ENCODE measurements around the gene CISD1.

GRCh38 chr10:58241346-58241745 lies 27.6 kb upstream of the CISD1 start:
- TF ChIP-seq CTCF (IDR thresholded peaks at IDR 0.05) (no peak), KDM1A (IDR thresholded peaks at IDR 0.05; ENCODE audit: low read depth) (no peak), REST (IDR thresholded peaks at IDR 0.05) (no peak), HMGXB4 (CRISPR knock-in tag; IDR thresholded peaks at IDR 0.05; ENCODE audit: borderline replicate concordance) (no peak), NFE2L2 (conservative IDR thresholded peaks at IDR 0.05; ENCODE audit: low read length) (no peak), RNF2 (IDR thresholded peaks at IDR 0.05; ENCODE audit: borderline replicate concordance, low read depth) (no peak)

Data from A549 (cell line).